ENCODE data around the gene ZC3H7A. TPM values are rescaled to one million over a fixed set of nuclear protein-coding genes. Genes with fewer than 3 reads are reported as not detected.

The ZC3H7A gene
- total RNA-seq, 1 donor from 2014 or later, result 25.6 TPM

DNA sequence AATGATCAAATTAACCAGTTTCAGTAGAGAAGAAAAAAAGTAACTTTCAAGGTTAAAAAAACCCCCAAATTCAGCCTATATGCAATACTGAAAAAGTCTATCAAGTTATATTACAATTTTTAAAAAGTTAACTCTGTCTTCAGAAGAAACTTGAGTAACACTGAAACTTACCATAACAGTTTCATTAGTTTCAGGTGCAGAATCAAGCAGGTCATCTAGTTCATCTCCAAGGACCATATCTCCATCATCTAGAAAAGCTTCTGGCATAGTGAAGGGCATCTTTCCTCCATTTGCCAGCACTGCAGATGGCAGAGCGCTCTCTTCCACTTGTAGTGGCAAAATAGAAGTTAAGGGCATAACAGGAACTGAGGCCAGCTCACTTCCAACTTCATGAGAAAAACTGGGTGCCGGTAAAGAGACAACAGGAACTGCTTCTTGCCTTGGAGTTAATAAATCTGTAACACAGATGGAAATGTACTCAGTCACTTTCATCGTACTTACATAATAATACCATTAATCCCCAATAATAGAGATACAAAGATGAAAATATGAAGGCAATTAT, 22.9 kb downstream of the ZC3H7A start:
- Histone ChIP-seq H3K27ac (replicated peaks) (no peak overlapping the region), H3K27me3 (ENCODE audit: low read depth) (no peaks in the 10 kb centered on the region), H3K36me3 (peaks cover 97% of the 10 kb centered on the region), H3K4me3 (no peak overlapping the region), H3K9me3 (replicated peaks) (no peaks in the 10 kb centered on the region), H3K4me1 (no peaks in the 10 kb centered on the region)
- intact Hi-C loops (cut with micrococcal nuclease), result no loop called here
- DNase-seq, result no peak
- TF ChIP-seq CTCF (IDR thresholded peaks at IDR 0.05; ENCODE audit: borderline replicate concordance), result no peak

GRCh38 chr16:11768849-11769248, 28.2 kb downstream of the ZC3H7A start:
- intact Hi-C loops (cut with micrococcal nuclease), result no loop called here
- Histone ChIP-seq H3K9me3 (replicated peaks) (no peaks in the 10 kb centered on the region), H3K27ac (replicated peaks) (no peak overlapping the region), H3K4me3 (no peak overlapping the region), H3K4me1 (no peaks in the 10 kb centered on the region), H3K36me3 (peaks cover 97% of the 10 kb centered on the region), H3K27me3 (ENCODE audit: low read depth) (no peaks in the 10 kb centered on the region)
- no peak for DNase-seq
- TF ChIP-seq CTCF (IDR thresholded peaks at IDR 0.05; ENCODE audit: borderline replicate concordance), result no peak

- no peaks in the 10 kb centered on the region for H3K27me3 ChIP-seq (ENCODE audit: low read depth)
- no peak for DNase-seq
- no peak overlapping the region for H3K27ac ChIP-seq (replicated peaks)
- no peaks in the 10 kb centered on the region for H3K9me3 ChIP-seq (replicated peaks)
- no peak overlapping the region for H3K4me3 ChIP-seq
- peaks cover 94% of the 10 kb centered on the region for H3K36me3 ChIP-seq
- TF ChIP-seq CTCF (IDR thresholded peaks at IDR 0.05; ENCODE audit: borderline replicate concordance), result no peak
- intact Hi-C loops (cut with micrococcal nuclease), result no loop called here
- peaks cover 8% of the 10 kb centered on the region for H3K4me1 ChIP-seq
Measured at GRCh38 chr16:11762431-11762830, 34.6 kb downstream of the ZC3H7A start.

GRCh38 chr16:11759997-11760396, 37.1 kb downstream of the ZC3H7A start:
- H3K4me3 ChIP-seq, result no peak overlapping the region
- H3K27ac ChIP-seq (replicated peaks), result no peak overlapping the region
- DNase-seq, result no peak
- H3K36me3 ChIP-seq, result peaks cover 93% of the 10 kb centered on the region
- no peak for TF ChIP-seq CTCF (IDR thresholded peaks at IDR 0.05; ENCODE audit: borderline replicate concordance)
- H3K27me3 ChIP-seq (ENCODE audit: low read depth), result no peaks in the 10 kb centered on the region
- peaks cover 8% of the 10 kb centered on the region for H3K4me1 ChIP-seq
- H3K9me3 ChIP-seq (replicated peaks), result no peaks in the 10 kb centered on the region
- intact Hi-C loops (cut with micrococcal nuclease), result no loop called here

DNA sequence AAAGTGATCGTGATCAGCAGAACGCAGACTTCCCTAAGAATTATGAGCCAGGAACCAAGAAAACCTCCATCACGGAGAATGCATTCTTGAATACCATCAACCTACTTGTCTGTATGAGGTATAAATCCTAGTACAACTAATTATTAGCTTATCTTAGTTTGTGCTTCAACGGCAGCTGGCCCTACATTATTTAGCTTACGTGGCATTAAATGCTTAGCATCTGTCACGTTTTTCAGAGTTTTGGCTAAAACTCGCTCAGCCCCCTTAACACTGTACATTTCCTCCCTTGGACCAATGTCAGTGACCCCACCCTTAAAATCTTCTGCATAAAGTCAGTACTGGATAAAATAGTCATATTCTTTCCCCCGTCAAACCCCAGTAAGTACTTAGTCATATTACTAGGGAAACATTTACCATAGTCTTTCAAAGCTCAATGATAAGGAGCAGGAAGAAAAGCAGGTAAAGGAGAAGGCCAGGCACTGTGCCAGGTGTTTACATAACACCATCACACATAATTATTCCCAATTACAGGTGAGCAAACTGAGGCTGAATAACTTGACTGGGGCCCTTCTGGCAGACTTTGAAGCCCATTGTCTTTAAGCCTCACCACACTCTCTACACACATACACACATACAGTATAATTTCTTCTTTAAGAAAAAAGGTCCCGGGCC, 37.8 kb downstream of the ZC3H7A start:
- DNase-seq, result no peak
- Histone ChIP-seq H3K27me3 (ENCODE audit: low read depth) (no peaks in the 10 kb centered on the region), H3K27ac (replicated peaks) (no peak overlapping the region), H3K9me3 (replicated peaks) (no peaks in the 10 kb centered on the region), H3K4me3 (no peak overlapping the region), H3K4me1 (peaks cover 8% of the 10 kb centered on the region), H3K36me3 (peaks cover 91% of the 10 kb centered on the region)
- TF ChIP-seq CTCF (IDR thresholded peaks at IDR 0.05; ENCODE audit: borderline replicate concordance), result no peak
- intact Hi-C loops (cut with micrococcal nuclease), result no loop called here
